ENCODE results near the gene PCK1. TPM values are rescaled to one million over a fixed set of nuclear protein-coding genes. Genes with fewer than 3 reads are reported as not detected.

PCK1 gene
- total and polyA plus RNA-seq, 2 experiments from 2014 or later, result not detected

GRCh38 chr20:57526885-57527460 is 33.9 kb upstream of the PCK1 start:
- Histone ChIP-seq H3K27ac (ENCODE audit: low read depth) (no peak overlapping the region), H3K27me3 (ENCODE audit: insufficient read depth) (no peaks in the 10 kb centered on the region), H4K20me1 (replicated peaks; ENCODE audit: insufficient read depth) (no peaks in the 10 kb centered on the region), H3K4me2 (no peak overlapping the region), H3K36me3 (ENCODE audit: insufficient read depth) (no peaks in the 10 kb centered on the region), H3F3A (replicated peaks; ENCODE audit: low read depth) (no peaks in the 10 kb centered on the region), H3K4me3 (no peak overlapping the region), H2AFZ (no peak overlapping the region), H3K9me2 (ENCODE audit: insufficient read depth) (no peaks in the 10 kb centered on the region), H3K79me2 (replicated peaks; ENCODE audit: insufficient read depth) (no peaks in the 10 kb centered on the region), H3K4me1 (ENCODE audit: insufficient read depth) (peaks cover 14% of the 10 kb centered on the region)
- Mint-ChIP-seq H3K36me3 (ENCODE audit: low read depth) (no peaks in the 10 kb centered on the region), H3K4me1 (peaks cover 20% of the 10 kb centered on the region), H3K27ac (no peak overlapping the region), H3K27me3 (ENCODE audit: insufficient read depth, low read depth, poor library complexity) (peaks cover 3% of the 10 kb centered on the region), H3K4me3 (no peak overlapping the region), H3K9me3 (no peaks in the 10 kb centered on the region)
- ATAC-seq (no peak; the same call in 2 of the 3 replicates), DNase-seq (ENCODE audit: low spot score) (no peak)
- TF ChIP-seq REST (IDR thresholded peaks at IDR 0.05; ENCODE audit: unreplicated experiment), result no peak
- TF ChIP-seq CREB1 (CRISPR knock-in tag; IDR thresholded peaks at IDR 0.05; ENCODE audit: low read depth), result no peak
- TF ChIP-seq JUNB (IDR thresholded peaks at IDR 0.05; ENCODE audit: unreplicated experiment), result no peak
- no peak for TF ChIP-seq ZNF331 (CRISPR knock-in tag; IDR thresholded peaks at IDR 0.05; ENCODE audit: low read depth)

- H3K4me1 ChIP-seq (ENCODE audit: insufficient read depth), result peaks cover 8% of the 10 kb centered on the region
- H3K36me3 ChIP-seq (ENCODE audit: insufficient read depth), result no peaks in the 10 kb centered on the region
- no peak overlapping the region for H3K27ac Mint-ChIP-seq
- no peaks in the 10 kb centered on the region for H3F3A ChIP-seq (replicated peaks; ENCODE audit: low read depth)
- DNase-seq (ENCODE audit: low spot score) (no peak), ATAC-seq (no peak)
- no peak overlapping the region for H3K27ac ChIP-seq (ENCODE audit: low read depth)
- H3K36me3 Mint-ChIP-seq (ENCODE audit: low read depth), result no peaks in the 10 kb centered on the region
- H3K79me2 ChIP-seq (replicated peaks; ENCODE audit: insufficient read depth), result no peaks in the 10 kb centered on the region
- H3K4me3 ChIP-seq, result no peak overlapping the region
- H4K20me1 ChIP-seq (replicated peaks; ENCODE audit: insufficient read depth), result no peaks in the 10 kb centered on the region
- H2AFZ ChIP-seq, result no peak overlapping the region
- peaks cover 2% of the 10 kb centered on the region; the same call in 2 of the 3 replicates for H3K9me3 Mint-ChIP-seq
- H3K9me2 ChIP-seq (ENCODE audit: insufficient read depth), result no peaks in the 10 kb centered on the region
- no peak overlapping the region for H3K4me2 ChIP-seq
- H3K4me1 Mint-ChIP-seq, result peaks cover 15% of the 10 kb centered on the region
- no peak overlapping the region for H3K4me3 Mint-ChIP-seq
- H3K27me3 ChIP-seq (ENCODE audit: insufficient read depth), result no peaks in the 10 kb centered on the region
- no peaks in the 10 kb centered on the region for H3K27me3 Mint-ChIP-seq (ENCODE audit: insufficient read depth, low read depth, poor library complexity)
- no peak for TF ChIP-seq ZNF331 (CRISPR knock-in tag; IDR thresholded peaks at IDR 0.05; ENCODE audit: low read depth)
- no peak for TF ChIP-seq NANOG (IDR thresholded peaks at IDR 0.05; ENCODE audit: borderline replicate concordance)
- no peak for TF ChIP-seq EZH2phosphoT487 (IDR thresholded peaks at IDR 0.05; ENCODE audit: unreplicated experiment)
- no peak for TF ChIP-seq ZNF462 (CRISPR knock-in tag; IDR thresholded peaks at IDR 0.05)
- no peak for TF ChIP-seq JUNB (IDR thresholded peaks at IDR 0.05; ENCODE audit: unreplicated experiment)
- TF ChIP-seq ZNF114 (CRISPR knock-in tag; IDR thresholded peaks at IDR 0.05), result no peak
- no peak for TF ChIP-seq REST (IDR thresholded peaks at IDR 0.05; ENCODE audit: unreplicated experiment)
Measured at GRCh38 chr20:57527728-57528127, 33.2 kb upstream of the PCK1 start.
